ENCODE results near the gene IL37.
"Not testable (repeated sequence)": the region's sequence is repeated elsewhere in the genome, so short reads cannot be mapped to it uniquely, and the experiment has no call there.

IL37 gene

GRCh38 chr2:112923967-112924338 is 13.0 kb downstream of the IL37 start:
- DNase-seq = no peak

- no peak for DNase-seq
Measured at GRCh38 chr2:112924360-112924759, 13.4 kb downstream of the IL37 start.

- no peak for DNase-seq
Measured at GRCh38 chr2:112924821-112925220, 13.9 kb downstream of the IL37 start.

- no peak for DNase-seq
Measured at GRCh38 chr2:112926707-112927106, 15.7 kb downstream of the IL37 start.

- DNase-seq = no peak
Measured at GRCh38 chr2:112927745-112928144, 16.8 kb downstream of the IL37 start.

GRCh38 chr2:112933261-112933660 is 22.3 kb downstream of the IL37 start:
- DNase-seq = no peak

- DNase-seq = not testable (repeated sequence)
Measured at GRCh38 chr2:112934117-112934516, 23.2 kb downstream of the IL37 start.

GRCh38 chr2:112936927-112937232 is 25.9 kb downstream of the IL37 start:
- no peak for DNase-seq

- DNase-seq = no peak
Measured at GRCh38 chr2:112938904-112939303, 27.9 kb downstream of the IL37 start.

- DNase-seq = no peak
Measured at GRCh38 chr2:112939425-112939824, 28.5 kb downstream of the IL37 start.

GRCh38 chr2:112940859-112941625 is 30.1 kb downstream of the IL37 start:
- no peak for DNase-seq

- peak; percentile 86 for DNase-seq
Measured at GRCh38 chr2:112941753-112942653, 31.0 kb downstream of the IL37 start.

- DNase-seq = no peak
Measured at GRCh38 chr2:112942654-112943002, 31.7 kb downstream of the IL37 start.

GRCh38 chr2:112944971-112945370 is 34.0 kb downstream of the IL37 start:
- DNase-seq = no peak

GRCh38 chr2:112946086-112946485 is 35.1 kb downstream of the IL37 start:
- DNase-seq = no peak

GRCh38 chr2:112947374-112947773 is 36.4 kb downstream of the IL37 start:
- DNase-seq = no peak

GRCh38 chr2:112949456-112949855 is 38.5 kb downstream of the IL37 start:
- DNase-seq = no peak

- DNase-seq = no peak
Measured at GRCh38 chr2:112954364-112954763, 43.4 kb downstream of the IL37 start.

GRCh38 chr2:112957511-112957910 is 46.5 kb downstream of the IL37 start:
- DNase-seq = no peak

GRCh38 chr2:112958428-112959108 is 47.6 kb downstream of the IL37 start:
- DNase-seq = peak; percentile 74

- DNase-seq = no peak
Measured at GRCh38 chr2:112959109-112959812, 48.3 kb downstream of the IL37 start.

- no peak for DNase-seq
Measured at GRCh38 chr2:112960230-112960825, 49.4 kb downstream of the IL37 start.

All from activated CD4-positive, alpha-beta T cell treated with anti-CD3 and anti-CD28 coated beads, Interleukin-2, Interleukin-6, amounts not matched to agents 100 ng/mL and 50 ng/mL, durations not matched to agents 16 hours and 8 hours (primary cell).